ENCODE measurements around the gene CENPB.

GRCh38 chr20:3802524-3803239, 16.1 kb upstream of the CENPB start:
- TF ChIP-seq CTCF (conservative IDR thresholded peaks at IDR 0.05; ENCODE audit: low read depth, low read length) (no peak), EZH2 (IDR thresholded peaks at IDR 0.05; ENCODE audit: borderline replicate concordance, low read depth, low read length, poor library complexity, severe bottlenecking) (no peak)
